Activated CD4-positive, alpha-beta T cell treated with anti-CD3 and anti-CD28 coated beads, Interleukin-2, amount 50 U/mL, for 48 hours (primary cell): Measurements from ENCODE around the gene PIGR.

Source experiments
- DNase-seq, 2 experiments: peaks; one replicate each; pipeline ENCODE4 v3.0.0-alpha.2; 2020

The PIGR gene

DNA sequence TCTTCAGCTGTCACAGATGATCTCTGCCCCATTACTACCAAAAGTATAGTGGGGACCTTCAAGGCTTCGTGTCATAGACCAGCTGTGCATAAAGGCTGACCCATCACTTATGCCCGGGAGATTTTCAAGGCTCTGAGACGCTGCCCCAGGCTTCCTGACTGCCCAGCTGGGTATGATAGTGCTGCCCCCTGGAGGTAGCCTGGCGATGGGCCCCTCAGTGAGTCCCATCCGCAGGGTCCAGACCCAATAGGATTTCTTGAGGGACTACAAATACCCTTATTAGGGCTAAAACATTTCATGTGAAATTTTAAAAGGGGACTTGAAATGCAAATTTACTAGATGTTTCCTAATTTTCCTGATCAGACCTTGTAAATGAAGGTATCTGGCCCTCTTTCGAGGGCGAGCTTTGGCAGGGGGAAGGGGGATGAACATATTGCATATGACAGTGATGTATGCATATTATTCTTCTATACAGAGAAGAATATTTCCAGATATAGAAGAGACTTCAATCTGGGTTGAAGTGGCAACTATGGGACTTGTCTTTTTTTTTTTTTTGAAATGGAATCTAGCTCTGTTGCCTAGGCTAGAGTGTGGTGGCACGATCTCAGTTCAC is 12.8 kb downstream of the PIGR start:
- DNase-seq: peak; percentile 78 to 83

DNA sequence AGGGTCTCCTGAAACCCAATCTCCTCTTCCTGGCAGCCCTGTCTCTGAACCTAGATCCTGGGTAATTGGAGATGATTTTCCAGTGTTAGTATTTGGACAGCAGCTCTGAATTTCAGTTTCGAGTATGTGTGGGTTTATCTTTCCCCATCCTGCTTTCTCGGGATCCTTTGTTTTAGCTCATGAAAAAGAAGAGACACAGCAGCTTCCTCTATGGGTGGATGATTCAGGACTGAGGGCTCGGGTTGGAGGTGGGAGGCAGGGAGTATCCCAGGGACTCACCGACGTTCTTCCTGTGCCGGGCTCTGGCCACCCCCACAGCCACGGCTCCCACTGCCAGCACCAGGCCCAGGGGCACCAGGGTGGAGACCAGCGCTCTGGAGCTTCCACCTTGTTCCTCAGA is 14.1 kb downstream of the PIGR start:
- no peak for DNase-seq

DNA sequence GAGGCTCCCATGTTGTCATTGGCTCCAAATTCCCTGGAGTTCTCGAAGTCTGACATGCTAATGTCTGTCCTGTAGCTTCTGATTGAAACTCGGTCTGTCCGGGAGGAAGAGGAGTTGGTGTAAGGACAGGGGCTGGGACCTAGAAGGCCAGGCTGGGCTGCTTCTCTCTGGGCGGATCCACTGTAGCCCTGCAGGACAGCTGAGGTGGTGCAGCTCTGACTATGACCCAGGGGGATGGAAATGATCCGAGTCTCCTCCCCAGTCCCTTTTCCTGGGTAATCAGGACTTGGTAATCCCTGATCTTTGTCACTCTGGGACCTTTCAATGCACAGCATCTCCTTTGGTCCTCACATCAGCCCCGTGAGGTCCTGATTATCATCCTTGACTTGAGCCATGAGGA is 14.6 kb downstream of the PIGR start:
- DNase-seq: no peak

DNA sequence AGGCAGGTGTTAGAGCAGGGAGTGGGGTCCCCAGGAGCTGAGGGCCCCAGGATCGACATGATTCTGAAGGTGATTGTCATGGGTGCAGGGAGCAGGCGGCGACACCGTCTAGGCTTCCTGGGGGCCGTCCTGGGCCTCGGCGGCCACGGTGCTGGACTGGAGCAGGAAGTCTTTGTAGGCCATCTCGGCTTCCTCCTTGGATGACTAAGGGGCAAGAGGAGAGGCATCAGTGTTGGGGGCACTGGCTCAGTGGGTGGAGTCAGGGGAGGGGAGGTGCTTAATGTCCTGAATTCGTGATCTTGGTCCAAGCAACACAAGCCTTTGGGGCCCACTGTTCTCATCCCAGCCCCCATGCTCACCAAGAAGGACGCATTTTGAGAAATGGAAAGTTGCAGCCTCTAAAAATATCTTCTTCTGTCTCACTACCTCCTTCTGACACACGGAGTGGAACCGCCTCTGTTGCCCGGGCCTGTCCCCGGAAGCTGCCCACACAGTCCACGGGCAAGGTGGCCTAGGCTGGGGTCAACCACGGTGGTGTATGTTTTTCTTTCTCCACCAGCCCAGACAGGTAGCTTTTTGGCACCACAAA is 16.0 kb downstream of the PIGR start:
- DNase-seq: peak; percentile 65 to 75

DNA sequence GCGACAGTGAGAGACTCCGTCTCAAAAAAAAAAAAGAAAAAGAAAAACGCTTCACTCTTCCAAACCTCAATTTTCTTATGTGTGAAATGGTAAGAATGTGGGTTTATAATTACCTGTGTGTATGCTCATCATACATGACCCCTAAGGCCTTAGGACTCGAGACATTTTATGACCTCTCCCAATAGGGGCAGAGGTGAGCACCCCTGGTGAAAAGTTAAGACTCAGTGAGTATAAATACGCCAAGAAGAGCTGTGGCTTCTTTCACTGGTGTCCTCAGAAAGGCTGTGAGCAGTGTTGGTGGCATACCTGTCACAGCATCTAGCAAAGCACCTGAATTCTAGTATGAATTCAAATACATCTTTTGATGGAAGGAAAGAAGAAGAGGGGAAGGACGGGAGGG is 16.7 kb downstream of the PIGR start:
- no peak for DNase-seq

DNA sequence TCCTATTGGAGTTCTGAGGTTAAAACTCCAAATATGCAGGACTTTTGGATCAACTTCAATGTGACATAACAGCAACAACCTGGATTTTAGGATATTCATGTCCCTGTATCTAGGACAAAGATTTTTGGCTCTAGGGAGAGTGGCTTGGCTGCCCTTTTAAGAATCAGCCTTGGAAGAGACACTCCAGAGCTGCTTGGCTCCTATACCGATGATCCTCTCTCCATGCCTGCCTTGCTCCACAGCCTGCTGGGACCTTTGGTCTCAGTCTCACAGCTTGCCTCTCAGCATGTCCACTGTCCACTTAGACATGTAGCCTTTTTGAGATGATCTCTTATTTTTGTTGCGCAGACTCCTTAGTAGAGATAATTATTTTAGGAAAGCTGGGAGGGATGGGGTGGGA is 20.0 kb downstream of the PIGR start:
- no peak for DNase-seq

DNA sequence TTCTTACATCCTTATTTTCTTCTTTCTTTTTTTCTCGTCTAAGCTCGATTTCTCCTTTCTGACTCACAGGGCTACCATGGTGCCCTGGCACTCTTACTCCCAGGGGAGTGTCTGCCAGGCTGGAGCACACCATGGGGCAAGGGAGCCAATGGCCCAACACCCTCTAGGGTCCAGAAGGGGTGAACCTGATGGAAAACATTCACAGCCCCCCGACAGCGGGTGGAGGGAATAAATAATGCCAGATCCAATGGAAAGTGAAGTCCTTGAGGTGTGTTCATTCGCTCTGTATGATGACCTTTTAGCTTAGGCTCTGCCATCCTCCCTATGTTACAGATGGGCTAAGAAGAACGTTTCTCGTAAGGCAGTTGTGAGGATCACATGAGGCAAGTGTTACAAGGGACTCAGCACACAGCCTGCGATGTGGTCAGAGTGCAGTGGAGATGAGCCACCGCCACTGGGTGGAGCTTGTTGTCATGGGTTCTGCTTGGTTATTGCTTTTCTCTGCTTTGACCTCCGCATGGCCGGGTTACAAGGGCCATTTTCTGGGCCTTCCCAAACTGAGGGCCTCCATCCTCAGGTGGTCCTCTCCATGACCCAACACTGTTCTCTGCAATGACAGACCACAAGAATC is 21.0 kb downstream of the PIGR start:
- DNase-seq: peak in 1 of 2 experiments; percentile 66

DNA sequence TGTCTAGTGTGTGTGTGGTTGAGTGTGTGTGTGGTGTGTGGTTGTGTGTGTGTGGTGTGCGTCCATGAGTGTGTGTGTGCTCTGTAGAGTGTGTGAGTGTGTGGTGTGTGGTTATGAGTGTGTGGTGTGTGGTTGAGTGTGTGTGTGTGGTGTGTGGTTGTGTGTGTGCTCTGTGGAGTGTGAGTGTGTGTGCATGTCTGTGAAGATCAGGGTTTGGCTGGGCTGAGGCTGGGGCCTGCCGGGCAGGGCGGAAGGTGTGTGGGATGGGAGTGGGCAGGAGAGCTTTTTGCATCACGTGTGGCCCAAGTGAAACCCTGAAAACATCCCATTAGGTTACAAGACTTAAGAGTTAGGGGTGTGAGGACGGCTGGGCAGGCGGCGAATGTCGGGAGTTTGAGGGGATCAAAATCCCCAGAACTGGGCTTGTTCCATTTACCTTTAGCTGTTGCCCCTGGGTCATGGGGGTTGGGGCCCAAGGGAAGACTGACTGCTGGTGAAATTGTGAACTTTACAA is 21.6 kb downstream of the PIGR start:
- DNase-seq: peak in 1 of 2 experiments; percentile 50

DNA sequence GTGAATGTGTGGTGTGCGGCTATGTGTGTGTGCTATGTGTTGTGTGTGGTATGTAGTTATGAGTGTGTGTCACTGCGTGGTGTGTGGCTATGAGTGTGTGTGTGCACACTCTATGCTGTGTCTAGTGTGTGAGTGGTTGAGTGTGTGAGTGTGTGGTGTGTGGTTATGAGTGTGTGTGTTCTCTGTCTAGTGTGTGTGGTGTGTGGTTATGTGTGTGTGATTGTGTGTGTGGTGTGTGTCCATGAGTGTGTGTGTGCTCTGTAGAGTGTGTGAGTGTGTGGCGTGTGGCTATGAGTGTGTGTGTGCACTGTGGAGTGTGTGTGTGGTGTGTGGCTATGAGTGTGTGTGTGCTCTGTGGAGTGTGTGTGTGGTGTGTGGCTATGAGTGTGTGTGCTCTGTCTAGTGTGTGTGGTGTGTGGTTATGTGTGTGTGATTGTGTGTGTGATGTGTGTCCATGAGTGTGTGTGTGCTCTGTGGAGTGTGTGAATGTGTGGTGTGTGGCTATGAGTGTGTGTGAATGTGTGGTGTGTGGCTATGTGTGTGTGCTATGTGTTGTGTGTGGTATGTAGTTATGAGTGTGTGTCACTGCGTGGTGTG is 22.2 kb downstream of the PIGR start:
- DNase-seq: peak in 1 of 2 experiments; percentile 25

DNA sequence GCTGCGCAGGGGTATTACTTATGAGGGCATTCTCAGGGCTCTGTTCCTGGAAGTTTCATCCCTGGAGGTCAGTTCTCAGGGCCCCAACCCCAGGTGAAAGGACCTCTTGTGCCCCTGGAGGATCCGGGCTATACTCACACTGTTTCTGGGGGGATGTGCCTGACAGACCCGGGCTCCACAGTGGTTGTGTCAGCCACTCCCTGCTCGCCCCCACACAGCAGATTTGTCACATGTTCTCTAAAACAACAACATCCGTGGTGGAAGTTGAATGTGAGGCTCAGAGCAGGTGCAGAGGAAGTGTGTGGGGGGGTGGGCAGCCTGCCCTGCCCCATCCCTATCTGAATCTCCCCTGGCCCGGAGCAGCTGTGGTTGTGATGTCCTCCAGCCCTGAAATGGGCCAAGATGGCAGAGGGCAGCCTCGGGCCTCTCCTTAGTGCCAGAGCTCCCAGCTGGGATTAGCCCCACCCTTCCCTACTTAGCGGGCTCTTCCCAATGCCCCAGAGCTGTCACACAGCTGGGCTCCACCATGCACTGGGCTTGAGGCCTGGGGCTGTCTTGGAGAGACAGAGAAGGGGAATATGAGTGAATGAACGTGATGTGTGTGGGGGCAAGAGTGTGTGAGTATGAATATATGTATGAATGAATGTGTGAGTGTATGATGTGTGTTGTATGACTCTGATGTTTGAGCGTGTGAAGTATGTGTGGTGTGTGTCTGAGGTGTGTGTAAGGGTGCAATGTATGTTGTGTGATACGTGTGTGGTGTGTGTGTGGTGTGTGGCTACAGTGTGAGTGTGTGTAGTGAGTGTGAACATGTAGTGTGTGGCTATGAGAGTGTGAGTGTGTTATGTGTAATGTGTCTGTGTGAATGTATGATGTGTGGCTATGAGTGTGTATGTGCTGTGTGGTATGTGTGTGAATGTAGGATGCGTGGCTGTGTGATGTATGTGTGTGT is 23.0 kb downstream of the PIGR start:
- peak; percentile 62 to 74 for DNase-seq

DNA sequence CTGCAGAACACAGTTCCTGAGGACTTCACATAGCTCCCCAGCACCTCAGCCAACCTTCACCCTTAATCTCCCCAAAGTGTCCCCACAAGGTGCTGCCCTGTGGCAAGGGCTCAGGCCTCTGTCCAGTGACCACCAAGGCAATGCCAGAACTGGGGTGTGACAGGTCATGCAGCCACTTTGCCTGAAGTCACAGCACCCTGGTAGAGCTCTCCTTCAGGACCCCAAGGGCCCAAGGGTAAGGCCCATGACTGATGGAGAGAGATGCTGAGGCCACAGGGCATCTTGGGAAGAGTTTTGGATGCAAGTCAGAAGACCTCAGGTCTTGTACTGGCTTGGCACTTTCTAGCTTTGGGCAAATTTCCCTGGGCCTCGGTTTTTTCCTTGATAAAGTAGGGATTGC is 23.7 kb downstream of the PIGR start:
- DNase-seq: peak in 1 of 2 experiments; percentile 26

DNA sequence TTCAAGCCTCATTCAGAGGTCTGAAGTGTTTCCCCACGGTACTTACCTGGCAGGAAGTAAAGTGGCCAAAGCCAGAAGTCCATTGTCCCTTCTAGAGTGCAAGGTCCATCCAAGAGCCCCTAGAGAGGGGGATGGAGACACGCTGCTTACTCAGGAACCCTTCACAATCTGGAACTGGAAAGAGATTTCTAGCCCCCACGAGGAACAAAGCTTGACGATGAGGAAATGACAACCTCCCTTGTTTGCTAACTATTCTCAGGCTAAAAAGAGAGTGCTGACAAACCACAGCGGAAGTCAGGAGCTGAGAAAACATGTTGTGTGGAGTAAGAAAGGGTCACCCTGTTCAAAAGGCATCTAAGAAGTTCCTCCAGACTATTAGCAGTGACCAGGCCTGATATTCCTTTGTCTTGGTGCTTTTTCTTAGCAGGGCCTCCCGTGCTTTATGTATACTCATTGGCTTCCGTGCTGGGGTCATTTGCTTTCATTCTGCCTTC is 24.4 kb downstream of the PIGR start, which contains the start of gene FCMR:
FCMR (minus strand) TSS at position 170 of the 494 bp plus-strand sequence; CDS start at position 83, 87 bp downstream.
- DNase-seq: peak in 1 of 2 experiments; percentile 43

DNA sequence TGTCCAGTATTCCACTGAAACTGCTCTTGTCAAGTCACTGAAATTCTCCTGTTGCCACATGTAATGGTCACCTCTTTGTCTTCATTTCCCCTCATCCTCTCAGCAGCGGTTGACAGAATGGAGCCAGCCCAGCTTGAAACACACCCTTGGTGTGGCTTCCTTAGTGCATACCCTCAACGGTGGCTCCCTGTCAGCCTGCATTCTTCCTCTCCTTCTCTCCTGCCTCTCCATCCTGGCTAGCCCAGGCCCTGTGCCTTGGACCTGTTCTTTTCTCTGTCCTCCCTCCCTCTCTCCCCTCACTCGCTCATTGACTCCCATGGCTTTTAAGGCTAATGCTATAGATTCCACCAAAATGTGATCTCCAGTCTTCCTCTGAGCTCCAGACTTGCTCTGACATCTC is 28.2 kb downstream of the PIGR start:
- DNase-seq: no peak

DNA sequence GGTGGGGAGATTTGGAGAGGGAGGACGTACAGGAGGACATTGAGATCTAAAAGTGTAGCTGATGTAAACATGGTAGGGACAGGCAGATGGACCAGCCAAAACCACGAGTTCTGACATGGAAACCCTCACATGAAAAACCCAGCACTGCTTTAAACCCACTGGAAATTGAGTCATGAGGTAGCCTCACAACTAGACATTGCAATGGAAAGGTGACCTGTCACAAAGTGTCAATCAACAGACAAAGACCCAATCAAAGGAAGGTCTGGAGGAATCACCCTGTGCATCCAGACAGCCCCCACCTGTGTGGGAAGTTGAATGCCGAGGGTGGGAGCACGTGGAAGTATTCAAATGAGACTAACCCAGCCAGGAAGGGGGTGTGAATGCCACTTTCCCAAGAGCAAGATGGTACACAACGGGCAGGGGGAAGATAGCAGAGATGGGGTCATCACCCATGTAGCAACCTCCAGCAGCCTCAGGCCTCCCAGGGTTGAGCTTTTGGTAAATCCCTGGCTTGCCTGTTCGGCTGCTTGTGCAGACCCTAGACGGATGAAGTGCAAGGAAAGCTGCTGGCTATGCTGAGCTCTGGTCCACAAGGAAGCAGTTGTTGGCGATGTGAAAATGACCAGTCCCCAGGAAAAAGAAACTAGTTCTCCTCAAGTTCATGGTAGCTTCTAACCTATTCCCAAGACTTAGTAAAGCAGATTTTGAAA is 30.1 kb downstream of the PIGR start:
- DNase-seq: no peak

DNA sequence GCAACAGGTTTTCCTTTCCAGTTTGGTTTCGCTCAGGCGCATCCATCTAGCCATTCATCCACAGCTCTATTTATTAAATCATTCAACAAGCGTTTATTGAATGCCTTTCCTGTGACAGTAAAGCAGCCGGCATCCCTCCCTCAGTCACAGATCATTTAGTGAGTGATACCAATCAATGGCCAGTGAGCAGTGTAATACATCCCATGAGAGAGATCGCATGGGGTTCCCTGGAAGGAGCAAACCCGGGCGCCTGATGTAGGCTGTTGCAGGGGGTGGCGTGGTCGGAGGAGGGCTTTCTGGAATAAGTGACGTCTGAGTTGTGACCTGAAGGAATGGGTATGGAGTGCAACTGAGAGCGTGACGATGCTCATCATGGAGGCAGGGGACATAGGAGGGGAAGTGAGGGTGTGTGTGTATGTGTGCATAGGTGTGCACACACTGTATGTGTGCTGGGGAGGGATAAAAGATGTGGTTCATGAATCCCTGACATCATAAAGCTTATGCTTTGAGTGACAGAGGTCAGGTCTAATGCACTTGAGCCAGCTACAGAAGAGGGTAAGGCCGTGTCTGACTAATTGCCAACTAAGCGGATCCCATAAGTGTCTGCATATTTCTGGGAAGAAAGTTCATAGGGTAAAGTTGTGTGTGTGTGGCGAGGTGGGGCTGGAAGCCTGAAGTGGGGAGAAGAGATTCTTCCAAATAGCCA is 31.1 kb downstream of the PIGR start:
- no peak for DNase-seq

DNA sequence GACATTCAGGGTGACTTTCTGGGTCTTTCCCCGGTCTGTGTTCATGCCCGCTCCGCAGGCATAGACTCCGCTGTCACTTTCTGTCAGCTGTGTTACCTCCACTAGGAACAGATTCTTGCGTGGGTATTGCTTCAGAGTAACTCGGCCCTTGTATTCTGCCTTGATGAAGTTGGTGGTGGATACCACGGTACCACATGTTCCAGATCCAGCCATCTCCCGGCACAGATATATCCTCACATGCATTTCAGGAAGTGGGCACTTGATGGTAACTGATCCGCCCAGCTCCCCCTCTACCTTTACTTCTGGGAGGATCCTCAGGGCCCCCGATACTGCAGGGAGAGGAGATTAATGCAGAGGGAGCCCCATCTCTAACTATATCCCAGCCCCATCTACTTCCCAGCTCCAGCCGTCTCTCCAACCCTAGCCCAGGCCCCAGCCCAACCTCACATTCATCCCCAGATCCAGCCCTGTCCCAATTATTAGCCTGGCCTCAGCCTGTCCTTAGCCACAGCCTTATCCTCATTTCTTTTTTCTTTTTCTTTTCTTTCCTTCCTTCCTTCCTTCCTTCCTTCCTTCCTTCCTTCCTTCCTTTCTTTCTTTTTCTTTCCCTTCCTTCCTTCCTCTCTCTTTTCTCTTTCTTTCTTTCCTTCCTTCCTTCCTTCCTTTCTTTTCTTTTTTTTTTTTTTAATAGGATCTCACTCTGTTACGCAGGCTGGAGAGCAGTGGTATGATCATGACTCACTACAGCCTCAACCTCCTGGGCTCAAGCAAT is 32.3 kb downstream of the PIGR start:
- DNase-seq: no peak

DNA sequence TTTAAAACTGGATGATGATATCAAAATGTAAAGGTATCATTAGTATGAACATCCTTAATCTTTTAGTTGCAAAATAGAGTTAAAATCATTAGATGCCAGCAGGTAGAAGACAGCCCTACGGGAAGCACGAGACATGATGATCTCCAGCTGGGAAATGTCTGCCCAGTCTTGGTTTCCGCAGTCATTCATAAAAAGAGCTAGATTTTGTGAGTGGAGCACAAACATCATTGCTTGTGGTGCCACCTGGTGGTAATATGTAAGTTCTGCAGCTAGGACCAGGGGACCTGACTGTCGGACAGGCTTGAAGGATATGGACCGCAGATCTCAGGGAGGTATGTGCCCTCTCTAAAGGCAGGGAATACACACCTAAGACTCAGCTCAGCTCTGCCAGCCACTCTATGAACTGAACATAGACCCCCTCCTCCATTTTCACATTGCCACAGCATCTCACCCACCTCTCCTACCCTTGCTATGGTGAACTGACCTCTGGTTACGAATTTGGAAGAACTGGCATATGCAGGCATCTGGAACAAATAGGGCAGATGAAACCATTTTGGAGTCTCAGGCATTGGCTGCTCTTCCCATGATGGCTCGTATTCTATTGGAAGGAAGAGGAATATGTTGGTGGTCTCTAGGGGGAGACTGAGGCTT is 33.7 kb downstream of the PIGR start:
- peak; percentile 67 to 74 for DNase-seq

DNA sequence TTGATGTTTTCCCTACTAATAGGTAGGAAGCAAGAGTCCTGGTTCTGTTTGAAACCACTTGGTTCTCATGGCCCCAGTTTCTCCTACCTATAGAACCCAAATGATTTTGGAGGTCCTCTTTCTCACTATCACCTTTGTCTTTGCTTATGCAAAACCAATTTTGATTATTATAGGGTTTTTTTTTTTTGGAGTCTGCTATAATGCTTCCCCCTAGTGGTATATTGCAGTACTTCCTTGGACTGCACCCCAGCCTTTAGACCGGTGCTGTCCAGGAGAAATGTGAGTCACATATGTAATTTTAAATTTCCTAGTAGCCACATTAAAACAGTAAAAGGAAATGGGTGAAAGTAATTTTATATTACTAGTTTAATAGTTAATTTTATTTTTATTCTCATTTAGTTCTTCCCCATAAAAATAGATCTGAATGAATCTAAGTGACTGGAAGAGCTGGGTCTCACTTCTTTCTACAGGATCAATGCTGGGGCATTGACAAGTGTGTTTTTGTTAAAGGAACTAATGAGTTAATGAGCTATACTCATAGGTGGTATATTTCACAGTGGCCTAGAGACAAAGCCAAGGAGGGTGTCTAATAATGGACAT is 35.1 kb downstream of the PIGR start:
- DNase-seq: peak in 1 of 2 experiments; percentile 44

DNA sequence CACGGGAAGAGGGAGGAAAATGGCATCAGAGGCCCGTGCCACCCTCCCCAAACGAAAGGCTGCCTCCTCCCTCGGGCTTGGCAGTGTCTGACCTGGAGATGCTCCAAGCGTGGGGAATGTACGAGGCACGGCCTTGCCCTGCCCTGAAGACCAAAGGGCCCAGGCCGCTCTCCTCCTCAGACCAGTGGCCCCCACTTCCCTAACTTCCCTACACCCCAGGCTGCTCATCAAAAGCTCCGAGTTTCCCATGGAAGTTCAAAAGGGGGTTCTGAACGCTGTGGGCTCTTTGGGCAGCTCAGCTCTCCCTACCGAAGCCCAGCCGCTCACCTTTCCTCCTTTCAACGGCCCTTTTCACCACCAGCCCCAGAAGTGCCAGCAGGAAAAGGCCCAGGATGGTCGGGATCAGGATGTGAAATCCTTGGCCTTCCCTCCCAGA is 36.4 kb downstream of the PIGR start:
- no peak for DNase-seq
